Stimulated activated CD8-positive, alpha-beta memory T cell treated with anti-CD3 and anti-CD28 coated beads, Interleukin-15, amount 100 ng/mL, for 48 hours (primary cell): ENCODE measurements around the gene BARHL1.

Experiments used
- DNase-seq, 2 donors: peaks; one replicate each; pipeline ENCODE4 v3.0.0-alpha.2; 2020; ENCODE audit warnings: low read depth in 2 of 2

The BARHL1 gene

DNA sequence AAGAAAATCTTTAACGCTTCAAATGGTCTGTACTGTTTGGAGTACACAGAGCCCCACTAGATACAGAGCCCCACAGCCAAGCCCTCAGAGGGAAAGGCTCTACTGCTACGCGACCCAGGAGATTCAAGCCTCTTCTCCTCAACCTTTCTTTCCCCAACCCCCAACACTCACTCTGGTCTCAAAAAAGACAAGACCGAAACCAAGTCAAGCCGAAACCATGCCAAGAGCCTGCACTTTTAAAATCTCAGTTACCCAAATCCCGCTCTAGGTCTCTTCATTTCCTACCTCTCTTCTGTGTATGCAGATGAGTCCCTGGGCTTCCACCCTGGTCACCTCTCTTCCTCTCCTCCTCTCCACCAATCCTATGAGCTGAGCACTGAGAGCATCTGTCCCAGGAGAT is 31.9 kb downstream of the BARHL1 start:
- no peak for DNase-seq

DNA sequence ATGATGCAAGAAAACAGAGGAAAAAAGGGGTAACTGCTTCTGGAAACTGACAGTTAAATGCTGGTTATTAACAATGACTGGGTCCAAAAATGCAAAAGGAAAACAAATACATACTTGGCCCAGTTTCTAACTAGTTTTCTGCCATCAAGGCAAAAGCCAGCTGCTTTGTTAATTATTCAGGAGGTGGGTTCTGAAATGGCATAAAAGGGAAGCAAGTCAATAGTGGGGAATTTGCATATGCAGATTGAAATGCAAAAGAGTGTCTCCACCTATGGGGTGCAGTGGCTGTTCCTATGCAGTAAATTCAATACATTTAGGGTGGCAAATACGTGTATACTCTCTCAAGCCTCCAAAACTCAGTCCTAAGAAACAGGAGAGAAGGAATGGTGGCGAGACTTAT is 33.4 kb downstream of the BARHL1 start:
- DNase-seq = no peak

DNA sequence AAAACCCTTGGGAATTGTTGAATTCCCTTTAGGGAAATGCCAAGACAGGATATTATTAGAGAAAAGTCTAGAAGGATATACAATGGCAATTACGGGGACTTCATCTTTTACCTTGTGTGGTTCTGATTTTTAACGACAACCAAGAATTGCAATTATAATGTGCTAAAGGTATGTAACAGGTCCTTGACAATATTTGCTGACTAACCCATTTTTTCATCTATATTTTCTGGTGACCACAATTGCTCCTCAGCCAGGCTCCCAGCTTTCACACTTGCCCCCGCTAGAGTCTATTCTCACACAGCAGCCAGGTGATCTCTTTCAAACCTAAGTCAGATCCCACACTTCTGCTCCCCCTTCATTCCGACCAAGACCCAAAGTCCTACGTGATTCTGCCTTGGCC is 34.3 kb downstream of the BARHL1 start:
- no peak for DNase-seq

DNA sequence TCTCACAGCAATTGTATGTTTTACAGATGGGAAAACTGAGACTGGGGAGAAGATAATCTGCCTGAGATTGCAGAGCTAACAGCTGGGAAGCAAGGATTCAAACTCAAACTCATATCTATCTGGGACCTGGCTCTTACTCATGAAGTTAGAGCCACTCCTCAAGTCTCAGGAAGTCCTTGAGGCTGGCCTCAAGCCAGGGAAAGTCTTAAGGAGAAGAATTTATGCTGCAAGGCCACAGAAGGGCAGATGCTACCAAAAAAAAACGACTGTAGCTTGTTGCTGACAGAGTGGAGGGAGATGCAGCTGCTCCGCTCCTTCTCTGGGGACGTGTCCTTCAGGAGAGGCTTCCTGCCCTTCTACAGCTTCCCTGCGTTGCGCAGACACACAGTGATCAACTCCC is 39.8 kb downstream of the BARHL1 start:
- DNase-seq = no peak

DNA sequence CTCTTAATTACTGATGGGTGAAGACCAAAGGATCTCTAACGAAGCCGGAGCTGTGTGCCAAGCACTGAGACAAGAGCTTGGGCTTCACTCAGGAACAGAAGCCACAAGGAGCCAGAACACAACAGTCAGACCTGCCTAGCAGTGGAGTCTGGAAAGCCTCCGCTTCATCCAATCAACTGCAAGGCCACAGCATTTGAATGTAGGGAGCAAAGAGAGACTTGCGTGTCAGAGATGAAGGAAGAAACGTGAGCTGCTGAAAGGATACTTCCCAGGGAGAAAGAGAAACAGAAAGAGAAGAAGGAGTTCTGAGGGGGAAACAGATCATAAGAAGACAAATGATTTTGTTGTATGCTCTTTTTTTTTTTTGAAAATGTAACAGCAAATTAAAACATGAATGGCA is 43.9 kb downstream of the BARHL1 start:
- DNase-seq = no peak

DNA sequence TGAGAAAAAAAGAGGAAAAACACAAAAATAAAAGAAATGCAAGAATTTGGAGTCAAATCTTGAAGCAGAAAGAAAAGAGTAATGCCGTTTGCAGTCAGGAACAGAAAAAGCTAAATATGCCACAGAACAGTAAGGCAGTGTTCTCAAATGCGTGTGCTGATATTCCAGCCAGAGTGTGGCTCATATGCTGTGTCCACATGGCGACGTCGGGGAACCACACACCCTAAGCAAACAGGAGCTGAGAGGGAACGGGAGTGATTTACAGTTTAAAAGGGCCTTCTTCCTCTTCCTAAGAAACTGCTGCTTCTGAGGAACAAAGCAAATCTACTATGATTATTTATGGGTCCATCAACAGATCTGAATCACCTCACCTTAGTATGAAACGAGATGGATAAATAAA is 44.7 kb downstream of the BARHL1 start:
- DNase-seq = no peak

DNA sequence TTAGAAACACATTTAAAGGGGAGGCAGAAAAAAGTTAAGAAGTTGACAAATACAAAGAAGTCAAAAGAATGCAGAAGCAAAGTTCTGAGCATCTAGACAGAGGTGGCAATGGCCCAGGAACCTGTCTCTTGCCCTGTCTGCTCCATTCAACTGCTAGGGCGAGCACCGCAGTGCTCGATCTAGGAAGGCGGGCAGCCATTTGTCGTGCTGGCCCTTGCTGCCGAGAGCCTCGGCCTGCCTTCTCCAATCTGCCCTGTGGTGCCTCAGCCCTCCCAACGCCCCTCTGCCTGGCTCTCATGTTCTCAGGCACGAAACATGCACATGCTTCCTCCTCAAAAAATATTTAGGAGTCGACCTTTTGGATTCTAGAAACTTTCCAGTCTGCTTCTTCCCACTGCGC is 45.2 kb downstream of the BARHL1 start:
- DNase-seq = no peak

DNA sequence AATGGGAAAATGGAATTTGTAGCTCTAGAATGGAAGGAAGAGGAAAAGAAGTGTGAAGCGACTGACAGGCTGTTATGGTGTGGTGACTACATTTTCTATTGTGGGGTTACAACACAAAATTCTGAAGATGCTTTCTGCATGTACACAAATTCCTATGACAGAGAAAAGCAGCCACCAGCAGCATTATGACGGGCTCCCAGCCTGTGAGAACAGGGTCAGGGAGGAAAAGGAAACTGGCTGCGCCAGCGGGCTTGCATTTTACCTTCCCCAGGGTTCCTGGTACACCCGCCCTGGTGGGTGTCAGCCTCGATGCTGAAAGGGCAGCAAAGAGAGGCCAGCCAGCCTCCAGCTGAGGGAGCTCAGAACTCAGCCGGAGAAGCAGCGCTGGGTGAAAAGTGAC is 46.3 kb downstream of the BARHL1 start:
- DNase-seq = no peak

DNA sequence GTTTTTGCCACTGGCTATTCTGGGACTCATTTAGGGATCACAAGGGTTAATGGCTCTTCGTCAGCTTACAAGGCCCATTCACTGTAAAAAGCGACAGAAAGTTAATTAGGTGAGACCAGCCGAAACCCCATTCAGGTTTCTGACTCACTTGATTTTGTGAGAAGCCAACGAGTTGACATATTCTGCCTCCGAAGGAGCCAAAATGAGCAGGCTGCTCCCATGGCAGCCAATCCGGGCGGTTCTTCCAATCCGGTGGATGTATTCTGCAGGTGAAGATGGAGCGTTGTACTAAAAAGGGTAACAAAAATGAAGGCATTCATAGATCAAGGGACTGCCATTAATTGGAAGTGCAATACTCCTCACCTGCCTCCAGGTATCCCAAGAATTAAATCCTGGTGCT is 47.7 kb downstream of the BARHL1 start:
- DNase-seq = no peak

DNA sequence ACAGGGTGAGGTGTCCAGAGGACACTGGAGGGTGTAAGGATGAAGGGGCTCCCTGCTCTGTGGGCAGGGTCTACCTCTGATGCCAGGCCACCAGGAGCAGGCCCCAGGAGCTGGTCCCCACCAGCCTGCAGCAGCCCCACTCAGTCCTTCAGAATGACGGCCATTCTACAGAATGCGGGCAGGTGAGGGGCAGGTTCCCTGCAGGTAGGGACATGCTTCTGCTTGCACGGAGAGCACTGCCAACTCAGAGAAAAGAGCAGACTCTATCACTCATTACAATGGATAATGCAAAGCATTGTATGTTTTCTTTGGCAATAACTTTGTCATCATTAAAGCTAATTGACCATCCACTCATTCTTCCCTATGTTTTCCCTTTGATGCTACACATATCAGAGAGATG is 48.4 kb downstream of the BARHL1 start:
- no peak for DNase-seq

DNA sequence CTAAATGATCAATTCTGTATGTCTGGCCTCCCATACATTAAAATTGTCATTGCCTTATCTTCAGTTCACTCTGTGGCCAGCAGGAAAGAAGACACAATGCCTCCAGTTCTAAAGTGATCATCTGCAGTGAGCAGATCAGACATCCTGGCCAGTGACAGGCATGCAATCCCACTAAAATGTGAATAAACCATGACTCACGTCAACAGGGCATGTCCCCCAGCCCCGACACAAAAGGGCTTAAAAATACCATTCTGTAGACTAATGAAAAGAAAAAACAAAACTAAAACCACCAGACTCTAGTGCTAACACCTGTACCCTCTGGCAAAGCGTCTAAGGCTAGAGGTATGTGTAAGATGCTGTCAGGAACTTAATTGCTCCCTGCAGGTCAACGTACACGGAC is 48.9 kb downstream of the BARHL1 start:
- DNase-seq = no peak

DNA sequence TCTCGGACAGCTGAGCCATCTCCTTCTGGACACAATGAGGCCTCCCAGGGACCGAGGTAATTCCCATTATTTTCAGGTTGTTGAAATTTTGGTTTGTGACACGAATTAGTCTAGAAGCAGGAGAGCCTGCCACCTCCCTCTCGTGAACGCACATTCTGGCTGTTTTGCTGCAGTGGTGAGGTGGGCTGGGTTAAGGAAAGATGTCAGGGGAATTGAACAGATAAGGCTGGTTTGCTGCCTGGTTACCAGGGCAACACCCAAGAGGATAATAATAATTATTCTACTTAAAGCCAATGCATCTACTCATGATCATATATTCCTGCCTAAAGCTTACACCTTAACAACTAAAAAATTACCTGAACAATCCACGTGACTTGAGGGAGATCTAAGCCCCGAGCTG is 49.3 kb downstream of the BARHL1 start:
- no peak for DNase-seq

DNA sequence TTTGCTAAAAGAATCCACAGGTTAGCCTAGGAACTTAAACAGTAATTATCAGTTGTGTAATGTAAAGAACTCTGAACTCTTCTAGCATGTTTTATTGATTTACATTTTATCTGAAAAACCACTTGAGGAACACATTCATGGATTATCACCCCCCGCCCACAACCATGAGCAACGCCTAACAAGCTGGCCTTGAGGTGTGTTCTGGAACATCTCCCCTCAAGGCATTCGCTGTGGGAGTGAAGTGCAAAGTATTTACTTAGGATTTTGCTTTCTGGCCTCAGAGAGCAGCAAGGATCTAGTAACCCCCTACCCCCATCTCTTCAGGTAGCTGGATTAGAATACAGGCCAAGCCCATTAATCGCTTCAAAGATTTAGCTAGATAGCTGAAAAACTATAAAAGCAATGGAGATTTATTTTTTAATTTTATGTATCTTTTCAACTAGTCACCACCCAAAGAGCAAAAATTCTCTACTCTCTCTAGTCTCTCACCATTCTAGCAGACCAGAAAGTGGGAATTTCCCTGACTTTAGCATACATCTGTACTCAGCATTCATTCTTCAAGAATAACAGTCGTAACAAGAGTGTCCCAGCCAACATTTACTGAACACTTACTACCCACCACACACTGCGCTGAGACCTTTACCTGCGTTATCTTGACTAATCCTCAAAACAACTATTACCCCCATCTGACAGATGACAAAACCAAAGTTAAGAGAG is 50.2 kb downstream of the BARHL1 start:
- no peak for DNase-seq

DNA sequence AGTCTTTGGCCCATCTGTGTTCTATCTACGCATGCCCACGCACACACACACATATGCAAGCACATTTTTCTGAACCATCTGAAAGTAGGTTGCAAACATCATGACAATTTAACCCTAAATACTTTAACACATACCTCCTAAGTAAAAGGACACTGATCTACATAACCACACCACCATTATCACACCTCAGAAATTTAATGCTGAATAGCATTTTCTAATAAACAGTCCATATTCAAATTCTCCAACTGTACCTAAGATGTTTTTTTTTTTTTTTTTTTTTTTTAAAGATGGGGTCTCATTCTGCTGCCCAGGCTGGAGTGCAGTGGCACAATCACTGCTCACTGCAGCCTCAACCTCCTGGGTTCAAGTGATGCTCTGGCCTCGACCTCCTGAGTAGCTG is 51.9 kb downstream of the BARHL1 start:
- no peak for DNase-seq

DNA sequence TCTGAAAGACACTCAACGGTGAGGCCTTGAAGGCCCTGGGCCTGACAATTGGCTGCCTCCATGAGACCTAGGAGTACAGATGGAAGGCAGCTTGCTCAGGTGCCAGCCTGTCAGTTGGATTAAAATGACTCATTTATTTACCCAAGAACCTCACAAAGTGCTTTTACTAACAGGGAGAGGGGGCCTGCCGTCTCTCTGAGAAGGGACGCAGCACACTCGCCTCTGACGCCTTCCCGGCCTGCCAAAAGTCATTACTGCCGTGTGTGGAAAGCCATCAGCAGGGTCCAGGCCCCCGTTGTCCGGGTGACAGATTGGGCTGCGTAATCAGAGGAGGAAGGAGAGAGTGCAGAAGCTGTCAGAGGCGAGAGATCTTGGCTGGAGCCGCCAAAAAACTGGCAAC is 54.9 kb downstream of the BARHL1 start:
- DNase-seq = no peak

DNA sequence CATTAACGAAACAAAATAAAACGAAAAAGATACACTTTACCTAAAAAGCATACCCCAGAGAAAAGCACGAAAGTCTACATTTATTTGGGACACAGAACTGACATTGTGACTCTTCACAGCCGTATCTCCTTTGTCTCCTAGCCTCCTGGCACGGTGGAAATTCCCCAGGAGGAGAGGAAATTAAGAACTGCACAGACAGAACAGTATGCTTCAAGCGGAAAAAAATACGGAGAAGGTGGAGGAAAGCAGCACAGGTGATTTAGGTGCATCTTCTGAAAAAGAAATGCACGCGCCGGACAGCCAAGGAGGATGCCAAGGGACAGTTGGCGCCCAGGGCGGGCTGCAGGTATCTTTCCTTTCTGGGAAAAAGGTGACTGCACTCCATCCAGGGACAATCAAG is 55.4 kb downstream of the BARHL1 start:
- DNase-seq = no peak

DNA sequence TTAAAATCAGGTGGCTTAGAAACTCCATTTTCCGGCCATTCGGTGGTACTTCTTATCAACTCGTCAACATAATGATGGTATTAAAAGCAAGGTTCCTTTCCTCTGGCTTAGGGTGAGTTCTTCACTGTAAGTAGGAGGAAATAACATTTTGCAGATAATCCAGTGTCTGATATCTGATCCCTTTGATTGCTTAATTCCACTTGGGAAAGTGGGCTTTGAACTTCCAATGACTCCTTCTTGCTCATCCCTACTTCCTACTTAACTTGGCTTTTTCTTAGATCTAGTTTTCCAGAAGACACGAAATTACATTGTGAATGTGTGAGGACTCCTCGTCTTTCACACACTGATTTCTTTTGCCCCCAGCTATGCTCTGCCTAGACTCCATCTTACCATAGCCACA is 55.8 kb downstream of the BARHL1 start:
- no peak for DNase-seq

DNA sequence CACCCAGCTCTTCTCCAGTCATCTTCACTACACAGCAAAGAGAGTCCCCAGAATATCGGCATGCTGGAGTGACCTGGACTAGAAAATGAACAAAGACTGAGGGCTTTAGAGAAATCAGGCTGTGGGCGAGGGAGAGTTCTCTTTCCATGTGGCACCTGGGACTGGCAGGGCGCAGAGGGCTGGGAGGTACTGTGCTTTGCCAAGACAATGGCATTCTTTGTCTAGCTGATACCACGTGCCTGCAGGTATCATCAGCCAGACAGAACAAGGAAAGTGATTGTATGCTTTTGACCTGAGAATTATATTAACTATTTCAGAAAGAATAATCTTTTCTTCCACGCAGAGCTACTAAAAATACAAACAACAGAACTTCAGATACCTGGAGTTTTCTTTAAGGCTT is 56.9 kb downstream of the BARHL1 start:
- no peak for DNase-seq
